Measurements from ENCODE around the gene LRRN1. TPM values are rescaled to one million over a fixed set of nuclear protein-coding genes. Genes with fewer than 3 reads are reported as not detected.
"Not testable (repeated sequence)": the region's sequence is repeated elsewhere in the genome, so short reads cannot be mapped to it uniquely, and the experiment has no call there.

The LRRN1 gene
- total RNA-seq, 4 donors from 2014 or later: 0.63 to 8.5 (median 4.6) TPM

GRCh38 chr3:3875491-3875890 lies 76.3 kb downstream of the LRRN1 start:
- 70 to 77% methylated on average over 8 of the region's 8 CpGs for WGBS, 2 donors
- no peak for TF ChIP-seq POLR2A (IDR thresholded peaks at IDR 0.05)
- TF ChIP-seq CTCF (IDR thresholded peaks at IDR 0.05): no peak
- no peak overlapping the region for H3K4me3 ChIP-seq (ENCODE audit: low read depth, poor library complexity, severe bottlenecking)
- intact Hi-C loops (cut with DNase I; ENCODE audit: low total_unique reads): no loop called here
- DNase-seq (ENCODE audit: low spot score in 2 of 2): no peak

DNA sequence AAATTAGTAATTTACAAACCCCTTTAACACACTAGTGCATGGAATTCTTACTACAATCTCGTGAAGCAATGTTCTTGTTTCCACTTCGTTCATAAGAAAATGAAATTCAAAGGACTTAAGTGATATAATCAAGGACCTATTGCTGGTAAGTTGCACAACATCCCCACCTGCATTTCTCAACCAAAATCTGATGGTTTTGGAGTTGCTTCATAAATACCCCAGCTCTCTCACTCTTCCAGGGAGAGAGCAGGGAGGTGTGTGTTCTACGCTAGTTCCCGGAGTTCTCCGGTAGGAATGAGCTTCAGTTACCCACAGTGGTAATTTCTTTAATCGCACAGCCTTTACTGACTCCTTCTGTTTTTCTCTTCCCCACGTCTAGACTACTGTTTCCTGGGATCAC lies 81.8 kb downstream of the LRRN1 start:
- DNase-seq (ENCODE audit: low spot score in 2 of 2): no peak
- TF ChIP-seq CTCF (IDR thresholded peaks at IDR 0.05): no peak
- no peak for TF ChIP-seq POLR2A (IDR thresholded peaks at IDR 0.05)
- WGBS, 2 donors: 75 to 78% methylated on average over 7 of the region's 7 CpGs
- intact Hi-C loops (cut with DNase I; ENCODE audit: low total_unique reads): no loop called here
- no peak overlapping the region for H3K4me3 ChIP-seq (ENCODE audit: low read depth, poor library complexity, severe bottlenecking)

DNA sequence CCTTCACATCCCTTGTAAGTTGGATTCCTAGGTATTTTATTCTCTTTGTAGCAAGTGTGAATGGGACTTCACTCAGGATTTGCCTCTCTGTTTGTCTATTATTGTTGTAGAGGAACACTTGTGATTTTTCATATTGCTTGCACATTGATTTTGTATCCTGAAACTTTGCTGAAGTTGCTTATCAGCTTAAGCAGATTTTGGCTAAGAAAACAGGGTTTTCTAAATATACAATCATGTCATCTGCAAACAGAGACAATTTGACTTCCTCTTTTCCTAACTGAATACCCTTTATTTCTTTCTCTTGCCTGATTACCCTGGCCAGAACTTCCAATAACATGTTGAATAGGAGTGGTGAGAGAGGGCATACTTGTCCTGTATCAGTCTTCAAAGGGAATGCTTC lies 88.1 kb downstream of the LRRN1 start:
- DNase-seq (ENCODE audit: low spot score in 2 of 2); H3K4me3 ChIP-seq (ENCODE audit: low read depth, poor library complexity, severe bottlenecking); intact Hi-C loops (cut with DNase I; ENCODE audit: low total_unique reads): not testable (repeated sequence)

GRCh38 chr3:3893590-3893989 lies 94.4 kb downstream of the LRRN1 start:
- TF ChIP-seq POLR2A (IDR thresholded peaks at IDR 0.05): no peak
- no peak for TF ChIP-seq CTCF (IDR thresholded peaks at IDR 0.05)
- H3K4me3 ChIP-seq (ENCODE audit: low read depth, poor library complexity, severe bottlenecking): no peak overlapping the region
- WGBS, 2 donors: 54 to 57% methylated on average over 4 of the region's 4 CpGs
- no peak for DNase-seq (ENCODE audit: low spot score in 2 of 2)
- intact Hi-C loops (cut with DNase I; ENCODE audit: low total_unique reads): no loop called here

Measured in lower leg skin (tissue), 4 donors.